CD4-positive, alpha-beta T cell (primary cell): ENCODE data around the gene HAPSTR1. TPM values are rescaled to one million over a fixed set of nuclear protein-coding genes. Genes with fewer than 3 reads are reported as not detected.

Experiments
- ATAC-seq: fragments of 200-7000 bp; cut with Tn5 transposase; one replicate; pipeline ENCODE4 v1.10.0; 2022; ENCODE audit warnings: mild to moderate bottlenecking; ENCODE audit not compliant: poor library complexity
- CTCF ChIA-PET: fragments of 350-600 bp; sonication (Branson Sonifier 250); formaldehyde crosslinking; loops from one replicate; lab custom pipeline; 2021; ENCODE audit warnings: antibody characterized with exemption, inconsistent platforms; lab: Charles Lee
- POLR2A ChIA-PET: fragments of 350-600 bp; sonication (Branson Sonifier 250); formaldehyde crosslinking; loops from one replicate; lab custom pipeline; 2021; ENCODE audit warnings: antibody characterized with exemption, inconsistent platforms; lab: Charles Lee
- DNase-seq, 14 experiments: peaks; one replicate each; pipeline ENCODE4 v3.0.0-alpha.2; 2013 to 2020; ENCODE audit warnings: mixed read lengths in 2 of 14
- H3K27ac ChIP-seq, 2 donors: one replicate each; pipeline versions ENCODE4 v1.5.1 to v1.7.0; 2013; ENCODE audit warnings: low read length in 2 of 2, low read depth in 1 of 2, mild to moderate bottlenecking in 1 of 2
- H3K27me3 ChIP-seq, 2 experiments: 1 replicate in 1 of 2; 2 replicates in 1 of 2; pipeline versions ENCODE4 v1.6.1 to v1.7.0; 2013; ENCODE audit warnings: low read length in 2 of 2, control low read depth in 1 of 2, mild to moderate bottlenecking in 1 of 2, moderate library complexity in 1 of 2; ENCODE audit not compliant: insufficient read depth in 2 of 2, control insufficient read depth in 1 of 2
- H3K36me3 ChIP-seq: one replicate; pipeline ENCODE4 v1.6.1; 2013; ENCODE audit warnings: low read length, control low read depth; ENCODE audit not compliant: insufficient read depth
- H3K4me1 ChIP-seq: one replicate; pipeline ENCODE4 v1.6.1; 2013; ENCODE audit warnings: low read length, control low read depth; ENCODE audit not compliant: insufficient read depth
- H3K4me3 ChIP-seq: one replicate; pipeline ENCODE4 v1.5.1; 2013; ENCODE audit warnings: mild to moderate bottlenecking, low read length, moderate library complexity
- H3K9me3 ChIP-seq, 2 experiments: 1 replicate in 1 of 2; 2 replicates in 1 of 2; pipeline versions ENCODE4 v1.6.1 to v1.7.0; 2013; ENCODE audit warnings: low read length in 2 of 2, mild to moderate bottlenecking in 2 of 2, control low read depth in 1 of 2, moderate library complexity in 1 of 2; ENCODE audit not compliant: control insufficient read depth in 1 of 2, insufficient read depth in 1 of 2
- H3K27ac Mint-ChIP-seq: one replicate; pipeline ENCODE4 v1.8.0; 2020; ENCODE audit warnings: mixed read lengths
- H3K27me3 Mint-ChIP-seq: one replicate; pipeline ENCODE4 v1.8.0; 2021; ENCODE audit warnings: mixed read lengths
- H3K36me3 Mint-ChIP-seq: one replicate; pipeline ENCODE4 v1.8.0; 2021; ENCODE audit warnings: low read depth, mixed read lengths
- H3K4me1 Mint-ChIP-seq: one replicate; pipeline ENCODE4 v1.8.0; 2021; ENCODE audit warnings: low read depth, mixed read lengths
- H3K4me3 Mint-ChIP-seq: one replicate; pipeline ENCODE4 v1.8.0; 2020; ENCODE audit warnings: mild to moderate bottlenecking, mixed read lengths
- H3K9me3 Mint-ChIP-seq: one replicate; pipeline ENCODE4 v1.8.0; 2020; ENCODE audit warnings: mixed read lengths
- CTCF ChIP-seq: fragments of 200-600 bp; IDR thresholded peaks from one replicate; pipeline ENCODE4 v1.8.0; 2022; ENCODE audit warnings: antibody characterized with exemption, mild to moderate bottlenecking
- intact Hi-C, 2 experiments: fragments of 100-400 bp; cut with DNase I in 1 of 2; cut with micrococcal nuclease in 1 of 2; formaldehyde crosslinking; loops; one replicate each; pipeline versions ENCODE4 v1.15.1 to v1.9.0; 2023 to 2025; cut with DNase I, micrococcal nuclease
- total RNA-seq, 174 experiments: library from RNA in 2 of 174; stranded (reverse) in 2 of 174; gene quantifications; one replicate each; pipeline ENCODE4 v1.2.3 and lab custom pipeline; 2021 to 2026

Gene HAPSTR1
- total RNA-seq, 2 experiments from 2014 or later = 152 to 153 TPM

- POLR2A ChIA-PET = no interaction called here
- no peak overlapping the region for H3K4me3 ChIP-seq
Observed at GRCh38 chr16:9122969-9123368, 31.5 kb downstream of the HAPSTR1 start.

GRCh38 chr16:9123401-9123800 lies 32.0 kb downstream of the HAPSTR1 start:
- Histone ChIP-seq H3K27me3 (no peaks in the 10 kb centered on the region), H3K9me3 (no peaks in the 10 kb centered on the region), H3K36me3 (peaks cover 51% of the 10 kb centered on the region), H3K4me3 (no peak overlapping the region), H3K4me1 (peaks cover 40% of the 10 kb centered on the region), H3K27ac (no peak overlapping the region)
- ChIA-PET CTCF (interaction anchor here (1.2 kb wide), 1 partner anchor 9 kb away, joined by 4 read pairs; no protein-coding TSS in a partner anchor), POLR2A (no interaction called here)
- H3K36me3 Mint-ChIP-seq = peaks cover 56% of the 10 kb centered on the region
- DNase-seq (no peak), ATAC-seq (no peak)
- H3K27me3 Mint-ChIP-seq = no peaks in the 10 kb centered on the region
- no peak for TF ChIP-seq CTCF
- intact Hi-C loops = no loop called here
- no peaks in the 10 kb centered on the region for H3K9me3 Mint-ChIP-seq
- H3K27ac Mint-ChIP-seq = peak overlapping the region; percentile 44
- H3K4me1 Mint-ChIP-seq = peaks cover 70% of the 10 kb centered on the region
- H3K4me3 Mint-ChIP-seq = no peak overlapping the region

More at GRCh38 chr16:9122969-9123368, 31.5 kb downstream of the HAPSTR1 start:
- no peaks in the 10 kb centered on the region for H3K9me3 ChIP-seq
- H3K27ac ChIP-seq = no peak overlapping the region
- no peak for DNase-seq
- H3K27me3 ChIP-seq = no peaks in the 10 kb centered on the region
- Mint-ChIP-seq H3K27me3 (no peaks in the 10 kb centered on the region), H3K4me3 (no peak overlapping the region), H3K4me1 (peaks cover 66% of the 10 kb centered on the region), H3K36me3 (peaks cover 60% of the 10 kb centered on the region), H3K9me3 (no peaks in the 10 kb centered on the region), H3K27ac (peak overlapping the region; percentile 44)
- CTCF ChIA-PET = interaction anchor here (1.2 kb wide), 1 partner anchor 9 kb away, joined by 4 read pairs; no protein-coding TSS in a partner anchor
- peaks cover 36% of the 10 kb centered on the region for H3K4me1 ChIP-seq
- TF ChIP-seq CTCF = no peak
- H3K36me3 ChIP-seq = peaks cover 55% of the 10 kb centered on the region
- ATAC-seq = no peak
- intact Hi-C loops = no loop called here

GRCh38 chr16:9123871-9124270 lies 32.4 kb downstream of the HAPSTR1 start:
- peaks cover 73% of the 10 kb centered on the region for H3K4me1 Mint-ChIP-seq
- intact Hi-C loops = no loop called here
- no peak for ATAC-seq
- DNase-seq = peak in 3 of 14 experiments; percentile 28 to 69 (median 61)
- H3K4me3 Mint-ChIP-seq = no peak overlapping the region
- H3K27me3 Mint-ChIP-seq = no peaks in the 10 kb centered on the region
- no peaks in the 10 kb centered on the region for H3K27me3 ChIP-seq
- POLR2A ChIA-PET = no interaction called here
- CTCF ChIA-PET = no interaction called here
- H3K4me3 ChIP-seq = no peak overlapping the region
- H3K27ac ChIP-seq = peak overlapping the region in 1 of 2 donors; percentile 33
- peaks cover 51% of the 10 kb centered on the region for H3K36me3 Mint-ChIP-seq
- H3K36me3 ChIP-seq = peaks cover 47% of the 10 kb centered on the region
- H3K9me3 Mint-ChIP-seq = no peaks in the 10 kb centered on the region
- H3K27ac Mint-ChIP-seq = peak overlapping the region; percentile 44
- H3K4me1 ChIP-seq = peaks cover 42% of the 10 kb centered on the region
- no peak for TF ChIP-seq CTCF
- H3K9me3 ChIP-seq = no peaks in the 10 kb centered on the region
